ENCODE measurements around the gene OR8H2.
"Not testable (repeated sequence)": the region's sequence is repeated elsewhere in the genome, so short reads cannot be mapped to it uniquely, and the experiment has no call there.

The OR8H2 gene

GRCh38 chr11:56103210-56103737 is at the start of gene OR8H2:
OR8H2 (plus strand) TSS chr11:56103687; CDS start chr11:56105043, 1,356 bp downstream.
- Mint-ChIP-seq H3K27me3 (no peaks in the 10 kb centered on the region), H3K4me1 (ENCODE audit: low read depth) (no peaks in the 10 kb centered on the region), H3K27ac (no peak within 1 kb of the TSS), H3K9me3 (peaks cover 14% of the 10 kb centered on the region), H3K36me3 (ENCODE audit: low read depth) (no peaks in the 10 kb centered on the region), H3K4me3 (no peak within 1 kb of the TSS)

- peaks cover 17% of the 10 kb centered on the region for H3K9me3 Mint-ChIP-seq
Observed at GRCh38 chr11:56056366-56056765, 47.1 kb upstream of the OR8H2 start.

GRCh38 chr11:56057661-56058237 is 45.7 kb upstream of the OR8H2 start:
- H3K27ac Mint-ChIP-seq; H3K36me3 Mint-ChIP-seq (ENCODE audit: low read depth); H3K4me3 Mint-ChIP-seq; H3K4me1 Mint-ChIP-seq (ENCODE audit: low read depth); H3K27me3 Mint-ChIP-seq: not testable (repeated sequence)
- H3K9me3 Mint-ChIP-seq = peaks cover 12% of the 10 kb centered on the region

More at GRCh38 chr11:56056366-56056765, 47.1 kb upstream of the OR8H2 start:
- H3K4me1 Mint-ChIP-seq (ENCODE audit: low read depth); H3K4me3 Mint-ChIP-seq; H3K27me3 Mint-ChIP-seq; H3K27ac Mint-ChIP-seq; H3K36me3 Mint-ChIP-seq (ENCODE audit: low read depth): not testable (repeated sequence)

GRCh38 chr11:56058260-56058780 is 45.2 kb upstream of the OR8H2 start:
- H3K9me3 Mint-ChIP-seq = peaks cover 12% of the 10 kb centered on the region
- not testable (repeated sequence) for H3K4me3 Mint-ChIP-seq; H3K27ac Mint-ChIP-seq; H3K27me3 Mint-ChIP-seq; H3K36me3 Mint-ChIP-seq (ENCODE audit: low read depth); H3K4me1 Mint-ChIP-seq (ENCODE audit: low read depth)

- no peaks in the 10 kb centered on the region for H3K4me1 Mint-ChIP-seq (ENCODE audit: low read depth)
- no peaks in the 10 kb centered on the region for H3K36me3 Mint-ChIP-seq (ENCODE audit: low read depth)
- H3K4me3 Mint-ChIP-seq = no peak overlapping the region
- no peak overlapping the region for H3K27ac Mint-ChIP-seq
- H3K9me3 Mint-ChIP-seq = peaks cover 4% of the 10 kb centered on the region
- H3K27me3 Mint-ChIP-seq = no peaks in the 10 kb centered on the region
Observed at GRCh38 chr11:56066980-56067379, 36.5 kb upstream of the OR8H2 start.

- Mint-ChIP-seq H3K4me1 (ENCODE audit: low read depth) (no peaks in the 10 kb centered on the region), H3K27me3 (no peaks in the 10 kb centered on the region), H3K27ac (no peak overlapping the region), H3K4me3 (no peak overlapping the region), H3K9me3 (peaks cover 16% of the 10 kb centered on the region), H3K36me3 (ENCODE audit: low read depth) (no peaks in the 10 kb centered on the region)
Observed at GRCh38 chr11:56089697-56090096, 13.8 kb upstream of the OR8H2 start.

GRCh38 chr11:56093008-56093407 is 10.5 kb upstream of the OR8H2 start, which contains the start of gene OR8I2:
OR8I2 (plus strand) TSS chr11:56093308; CDS start chr11:56093308, 0 bp downstream.
- Mint-ChIP-seq H3K4me1 (ENCODE audit: low read depth) (no peaks in the 10 kb centered on the region), H3K4me3 (no peak within 1 kb of the TSS), H3K9me3 (peaks cover 10% of the 10 kb centered on the region), H3K36me3 (ENCODE audit: low read depth) (no peaks in the 10 kb centered on the region), H3K27me3 (no peaks in the 10 kb centered on the region), H3K27ac (no peak within 1 kb of the TSS)

GRCh38 chr11:56122073-56122472 is 18.6 kb downstream of the OR8H2 start, which contains the start of gene OR8H3:
OR8H3 (plus strand) TSS chr11:56122373; CDS start chr11:56122373, 0 bp downstream.
- Mint-ChIP-seq H3K27me3 (no peaks in the 10 kb centered on the region), H3K36me3 (ENCODE audit: low read depth) (no peaks in the 10 kb centered on the region), H3K4me3 (no peak within 1 kb of the TSS), H3K27ac (no peak within 1 kb of the TSS), H3K4me1 (ENCODE audit: low read depth) (no peaks in the 10 kb centered on the region), H3K9me3 (peaks cover 11% of the 10 kb centered on the region)

GRCh38 chr11:56140151-56140661 is 36.7 kb downstream of the OR8H2 start, which contains the start of gene OR8J3:
OR8J3 (minus strand) TSS chr11:56140201; CDS start chr11:56137718, 2,483 bp downstream.
- Mint-ChIP-seq H3K27ac (no peak within 1 kb of the TSS), H3K4me1 (ENCODE audit: low read depth) (no peaks in the 10 kb centered on the region), H3K9me3 (peaks cover 21% of the 10 kb centered on the region), H3K27me3 (no peaks in the 10 kb centered on the region), H3K4me3 (no peak within 1 kb of the TSS), H3K36me3 (ENCODE audit: low read depth) (no peaks in the 10 kb centered on the region)

GRCh38 chr11:56143681-56144080 is 40.2 kb downstream of the OR8H2 start:
- not testable (repeated sequence) for H3K27ac Mint-ChIP-seq; H3K36me3 Mint-ChIP-seq (ENCODE audit: low read depth); H3K27me3 Mint-ChIP-seq; H3K4me1 Mint-ChIP-seq (ENCODE audit: low read depth); H3K4me3 Mint-ChIP-seq
- peaks cover 18% of the 10 kb centered on the region for H3K9me3 Mint-ChIP-seq

GRCh38 chr11:56151376-56151775 is 47.9 kb downstream of the OR8H2 start:
- no peaks in the 10 kb centered on the region for H3K27me3 Mint-ChIP-seq
- no peaks in the 10 kb centered on the region for H3K36me3 Mint-ChIP-seq (ENCODE audit: low read depth)
- H3K4me1 Mint-ChIP-seq (ENCODE audit: low read depth) = no peaks in the 10 kb centered on the region
- no peak overlapping the region for H3K4me3 Mint-ChIP-seq
- H3K27ac Mint-ChIP-seq = no peak overlapping the region
- peaks cover 26% of the 10 kb centered on the region for H3K9me3 Mint-ChIP-seq

GRCh38 chr11:56152333-56152732 is 48.8 kb downstream of the OR8H2 start:
- no peaks in the 10 kb centered on the region for H3K36me3 Mint-ChIP-seq (ENCODE audit: low read depth)
- H3K9me3 Mint-ChIP-seq = peaks cover 31% of the 10 kb centered on the region
- no peak overlapping the region for H3K27ac Mint-ChIP-seq
- no peaks in the 10 kb centered on the region for H3K27me3 Mint-ChIP-seq
- H3K4me3 Mint-ChIP-seq = no peak overlapping the region
- H3K4me1 Mint-ChIP-seq (ENCODE audit: low read depth) = no peaks in the 10 kb centered on the region
